ENCODE results near the gene TFDP2.

The TFDP2 gene

GRCh38 chr3:142035308-142035922, 113.9 kb downstream of the TFDP2 start:
- Histone ChIP-seq H3K9me3 (ENCODE audit: control insufficient read depth, insufficient read depth, low read depth, low read length) (no peaks in the 10 kb centered on the region), H3K27ac (ENCODE audit: low read depth, low read length) (no peak overlapping the region), H3K4me1 (ENCODE audit: control insufficient read depth, insufficient read depth, low read length) (no peaks in the 10 kb centered on the region), H3K9ac (ENCODE audit: low read length) (no peak overlapping the region), H3K36me3 (ENCODE audit: control insufficient read depth, insufficient read depth, low read length) (no peaks in the 10 kb centered on the region), H3K4me3 (ENCODE audit: low read depth, low read length) (no peak overlapping the region), H3K27me3 (ENCODE audit: control insufficient read depth, insufficient read depth, low read length) (no peaks in the 10 kb centered on the region)

GRCh38 chr3:142033292-142033691, 116.1 kb downstream of the TFDP2 start:
- H3K27me3 ChIP-seq (ENCODE audit: control insufficient read depth, insufficient read depth, low read length): no peaks in the 10 kb centered on the region
- no peak overlapping the region for H3K27ac ChIP-seq (ENCODE audit: low read depth, low read length)
- H3K9ac ChIP-seq (ENCODE audit: low read length): no peak overlapping the region
- H3K9me3 ChIP-seq (ENCODE audit: control insufficient read depth, insufficient read depth, low read depth, low read length): no peaks in the 10 kb centered on the region
- H3K36me3 ChIP-seq (ENCODE audit: control insufficient read depth, insufficient read depth, low read length): no peaks in the 10 kb centered on the region
- H3K4me3 ChIP-seq (ENCODE audit: low read depth, low read length): no peak overlapping the region
- peaks cover 3% of the 10 kb centered on the region; the same call in 1 of the 2 replicates for H3K4me1 ChIP-seq (ENCODE audit: control insufficient read depth, insufficient read depth, low read length)

- no peak overlapping the region for H3K27ac ChIP-seq (ENCODE audit: low read depth, low read length)
- no peak overlapping the region for H3K9ac ChIP-seq (ENCODE audit: low read length)
- no peaks in the 10 kb centered on the region for H3K36me3 ChIP-seq (ENCODE audit: control insufficient read depth, insufficient read depth, low read length)
- H3K4me3 ChIP-seq (ENCODE audit: low read depth, low read length): no peak overlapping the region
- H3K27me3 ChIP-seq (ENCODE audit: control insufficient read depth, insufficient read depth, low read length): no peaks in the 10 kb centered on the region
- no peaks in the 10 kb centered on the region for H3K9me3 ChIP-seq (ENCODE audit: control insufficient read depth, insufficient read depth, low read depth, low read length)
- H3K4me1 ChIP-seq (ENCODE audit: control insufficient read depth, insufficient read depth, low read length): peaks cover 3% of the 10 kb centered on the region; the same call in 1 of the 2 replicates
Measured at GRCh38 chr3:142031575-142031974, 117.8 kb downstream of the TFDP2 start.

- peaks cover 3% of the 10 kb centered on the region; the same call in 1 of the 2 replicates for H3K4me1 ChIP-seq (ENCODE audit: control insufficient read depth, insufficient read depth, low read length)
- no peak overlapping the region for H3K9ac ChIP-seq (ENCODE audit: low read length)
- no peaks in the 10 kb centered on the region for H3K27me3 ChIP-seq (ENCODE audit: control insufficient read depth, insufficient read depth, low read length)
- no peak overlapping the region for H3K27ac ChIP-seq (ENCODE audit: low read depth, low read length)
- no peak overlapping the region for H3K4me3 ChIP-seq (ENCODE audit: low read depth, low read length)
- H3K36me3 ChIP-seq (ENCODE audit: control insufficient read depth, insufficient read depth, low read length): no peaks in the 10 kb centered on the region
- no peaks in the 10 kb centered on the region for H3K9me3 ChIP-seq (ENCODE audit: control insufficient read depth, insufficient read depth, low read depth, low read length)
Measured at GRCh38 chr3:142029791-142030190, 119.6 kb downstream of the TFDP2 start.

- Histone ChIP-seq H3K9ac (ENCODE audit: low read length) (no peak overlapping the region), H3K36me3 (ENCODE audit: control insufficient read depth, insufficient read depth, low read length) (no peaks in the 10 kb centered on the region), H3K9me3 (ENCODE audit: control insufficient read depth, insufficient read depth, low read depth, low read length) (no peaks in the 10 kb centered on the region), H3K4me3 (ENCODE audit: low read depth, low read length) (no peak overlapping the region), H3K27ac (ENCODE audit: low read depth, low read length) (no peak overlapping the region), H3K27me3 (ENCODE audit: control insufficient read depth, insufficient read depth, low read length) (no peaks in the 10 kb centered on the region), H3K4me1 (ENCODE audit: control insufficient read depth, insufficient read depth, low read length) (peaks cover 3% of the 10 kb centered on the region; the same call in 1 of the 2 replicates)
Measured at GRCh38 chr3:142029052-142029642, 120.2 kb downstream of the TFDP2 start.

- H3K27ac ChIP-seq (ENCODE audit: low read depth, low read length): no peak overlapping the region
- no peaks in the 10 kb centered on the region for H3K27me3 ChIP-seq (ENCODE audit: control insufficient read depth, insufficient read depth, low read length)
- no peaks in the 10 kb centered on the region for H3K9me3 ChIP-seq (ENCODE audit: control insufficient read depth, insufficient read depth, low read depth, low read length)
- peak overlapping the region; percentile 69 for H3K4me3 ChIP-seq (ENCODE audit: low read depth, low read length)
- no peaks in the 10 kb centered on the region for H3K36me3 ChIP-seq (ENCODE audit: control insufficient read depth, insufficient read depth, low read length)
- no peak overlapping the region for H3K9ac ChIP-seq (ENCODE audit: low read length)
- peaks cover 3% of the 10 kb centered on the region; the same call in 1 of the 2 replicates for H3K4me1 ChIP-seq (ENCODE audit: control insufficient read depth, insufficient read depth, low read length)
Measured at GRCh38 chr3:142028243-142028777, 121.0 kb downstream of the TFDP2 start.

GRCh38 chr3:142027735-142028134, 121.6 kb downstream of the TFDP2 start:
- no peaks in the 10 kb centered on the region for H3K36me3 ChIP-seq (ENCODE audit: control insufficient read depth, insufficient read depth, low read length)
- peaks cover 3% of the 10 kb centered on the region; the same call in 1 of the 2 replicates for H3K4me1 ChIP-seq (ENCODE audit: control insufficient read depth, insufficient read depth, low read length)
- no peaks in the 10 kb centered on the region for H3K9me3 ChIP-seq (ENCODE audit: control insufficient read depth, insufficient read depth, low read depth, low read length)
- no peaks in the 10 kb centered on the region for H3K27me3 ChIP-seq (ENCODE audit: control insufficient read depth, insufficient read depth, low read length)
- H3K27ac ChIP-seq (ENCODE audit: low read depth, low read length): no peak overlapping the region
- peak overlapping the region; percentile 69 for H3K4me3 ChIP-seq (ENCODE audit: low read depth, low read length)
- H3K9ac ChIP-seq (ENCODE audit: low read length): peak overlapping the region; percentile 5

GRCh38 chr3:142027300-142027699, 122.0 kb downstream of the TFDP2 start:
- peaks cover 3% of the 10 kb centered on the region; the same call in 1 of the 2 replicates for H3K4me1 ChIP-seq (ENCODE audit: control insufficient read depth, insufficient read depth, low read length)
- H3K9me3 ChIP-seq (ENCODE audit: control insufficient read depth, insufficient read depth, low read depth, low read length): no peaks in the 10 kb centered on the region
- no peak overlapping the region for H3K9ac ChIP-seq (ENCODE audit: low read length)
- H3K27me3 ChIP-seq (ENCODE audit: control insufficient read depth, insufficient read depth, low read length): no peaks in the 10 kb centered on the region
- H3K36me3 ChIP-seq (ENCODE audit: control insufficient read depth, insufficient read depth, low read length): no peaks in the 10 kb centered on the region
- H3K27ac ChIP-seq (ENCODE audit: low read depth, low read length): no peak overlapping the region
- H3K4me3 ChIP-seq (ENCODE audit: low read depth, low read length): peak overlapping the region; percentile 69

GRCh38 chr3:142026333-142026732, 123.0 kb downstream of the TFDP2 start:
- H3K27me3 ChIP-seq (ENCODE audit: control insufficient read depth, insufficient read depth, low read length): no peaks in the 10 kb centered on the region
- no peaks in the 10 kb centered on the region for H3K9me3 ChIP-seq (ENCODE audit: control insufficient read depth, insufficient read depth, low read depth, low read length)
- peak overlapping the region; percentile 69; the same call in 1 of the 2 replicates for H3K4me3 ChIP-seq (ENCODE audit: low read depth, low read length)
- H3K4me1 ChIP-seq (ENCODE audit: control insufficient read depth, insufficient read depth, low read length): peaks cover 3% of the 10 kb centered on the region; the same call in 1 of the 2 replicates
- H3K36me3 ChIP-seq (ENCODE audit: control insufficient read depth, insufficient read depth, low read length): no peaks in the 10 kb centered on the region
- H3K27ac ChIP-seq (ENCODE audit: low read depth, low read length): no peak overlapping the region
- no peak overlapping the region for H3K9ac ChIP-seq (ENCODE audit: low read length)

GRCh38 chr3:142022381-142022780, 127.0 kb downstream of the TFDP2 start:
- H3K27ac ChIP-seq (ENCODE audit: low read depth, low read length): no peak overlapping the region
- H3K4me1 ChIP-seq (ENCODE audit: control insufficient read depth, insufficient read depth, low read length): no peaks in the 10 kb centered on the region; the same call in 1 of the 2 replicates
- H3K4me3 ChIP-seq (ENCODE audit: low read depth, low read length): no peak overlapping the region
- H3K27me3 ChIP-seq (ENCODE audit: control insufficient read depth, insufficient read depth, low read length): no peaks in the 10 kb centered on the region
- no peaks in the 10 kb centered on the region for H3K36me3 ChIP-seq (ENCODE audit: control insufficient read depth, insufficient read depth, low read length)
- no peaks in the 10 kb centered on the region for H3K9me3 ChIP-seq (ENCODE audit: control insufficient read depth, insufficient read depth, low read depth, low read length)
- H3K9ac ChIP-seq (ENCODE audit: low read length): no peak overlapping the region

GRCh38 chr3:142021127-142021526, 128.2 kb downstream of the TFDP2 start:
- Histone ChIP-seq H3K4me1 (ENCODE audit: control insufficient read depth, insufficient read depth, low read length) (no peaks in the 10 kb centered on the region), H3K27ac (ENCODE audit: low read depth, low read length) (no peak overlapping the region), H3K9ac (ENCODE audit: low read length) (no peak overlapping the region), H3K4me3 (ENCODE audit: low read depth, low read length) (no peak overlapping the region), H3K27me3 (ENCODE audit: control insufficient read depth, insufficient read depth, low read length) (no peaks in the 10 kb centered on the region), H3K9me3 (ENCODE audit: control insufficient read depth, insufficient read depth, low read depth, low read length) (no peaks in the 10 kb centered on the region), H3K36me3 (ENCODE audit: control insufficient read depth, insufficient read depth, low read length) (no peaks in the 10 kb centered on the region)
